HG03521 (cell line): ENCODE measurements around the gene LBX2.

Experiments used
- ATAC-seq: cut with Tn5 transposase; IDR thresholded peaks from one replicate; pipeline ENCODE4 v1.9.1; 2021; ENCODE audit warnings: mild to moderate bottlenecking, moderate library complexity; ENCODE audit not compliant: unreplicated experiment

Gene LBX2

GRCh38 chr2:74458132-74458937 is 41.1 kb downstream of the LBX2 start, which contains the start of gene WBP1:
Gene WBP1 (plus strand): TSS chr2:74458438. CDS start chr2:74458603, 165 bp downstream.
- peak; percentile 75 for ATAC-seq

DNA sequence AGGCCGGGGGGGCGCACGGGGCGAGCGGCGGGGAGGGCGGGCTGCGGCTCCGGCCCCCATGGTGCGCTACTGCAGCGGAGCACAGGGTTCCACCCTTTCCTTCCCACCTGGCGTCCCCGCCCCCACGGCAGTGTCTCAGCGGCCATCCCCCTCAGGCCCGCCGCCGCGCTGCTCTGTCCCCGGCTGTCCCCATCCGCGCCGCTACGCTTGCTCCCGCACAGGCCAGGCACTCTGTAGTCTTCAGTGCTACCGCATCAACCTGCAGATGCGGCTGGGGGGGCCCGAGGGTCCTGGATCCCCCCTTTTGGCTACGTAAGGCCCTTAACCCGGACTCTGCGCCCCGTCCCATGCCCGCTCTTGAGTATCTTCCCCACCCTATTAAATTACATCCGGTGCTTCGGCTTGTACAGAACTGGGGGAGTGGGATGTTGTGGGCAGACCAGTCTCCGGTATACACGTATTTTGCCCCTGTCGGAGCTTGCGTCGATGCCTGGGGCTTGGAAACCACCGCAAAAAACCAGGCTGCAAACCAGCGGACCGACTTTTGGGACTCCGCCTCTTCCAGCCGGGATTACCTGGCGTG is 41.8 kb downstream of the LBX2 start:
- peak; percentile 34 for ATAC-seq

GRCh38 chr2:74457129-74457548 is 42.3 kb downstream of the LBX2 start:
- ATAC-seq: no peak

DNA sequence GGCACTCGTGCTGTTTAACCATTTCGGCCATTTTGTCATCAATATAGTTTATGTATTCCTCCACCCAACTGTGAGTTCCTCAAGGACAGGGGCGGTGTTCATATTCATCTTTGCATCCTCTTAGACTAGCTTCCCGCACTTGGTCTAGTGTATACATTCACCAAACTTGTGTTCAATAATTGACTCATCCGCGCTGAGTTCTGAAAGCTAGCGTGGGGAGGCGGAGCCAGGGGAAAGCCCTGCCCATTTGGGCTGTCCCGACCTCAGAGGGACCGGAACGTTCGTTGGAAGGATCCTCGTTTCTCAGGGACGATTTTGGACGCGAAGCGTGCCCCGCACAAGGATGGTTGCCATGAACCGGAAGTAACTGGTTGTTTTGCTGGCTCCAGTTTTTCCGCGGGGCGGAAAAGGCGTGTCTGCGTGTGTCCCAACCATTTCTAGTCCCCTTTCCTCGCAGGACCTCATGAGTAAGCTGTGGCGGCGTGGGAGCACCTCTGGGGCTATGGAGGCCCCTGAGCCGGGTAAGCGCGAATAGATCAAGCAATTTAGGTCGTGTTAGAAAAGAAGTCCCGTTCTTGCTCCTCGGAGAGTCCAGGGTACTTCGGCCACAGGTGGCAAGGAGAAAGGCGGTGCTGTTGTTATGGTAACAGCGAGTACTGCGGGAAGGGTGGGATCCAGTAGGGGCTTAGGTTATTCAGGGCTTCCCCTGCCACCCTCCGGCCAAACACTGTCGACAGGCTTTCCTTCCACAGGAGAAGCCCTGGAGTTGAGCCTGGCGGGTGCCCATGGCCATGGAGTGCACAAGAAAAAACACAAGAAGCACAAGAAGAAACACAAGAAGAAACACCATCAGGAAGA is 44.5 kb downstream of the LBX2 start, which contains the start of gene INO80B:
Gene INO80B (plus strand): TSS at position 434 of the 858 bp plus-strand sequence. CDS start 30 bp downstream, at position 464.
- peak; percentile 39 for ATAC-seq

DNA sequence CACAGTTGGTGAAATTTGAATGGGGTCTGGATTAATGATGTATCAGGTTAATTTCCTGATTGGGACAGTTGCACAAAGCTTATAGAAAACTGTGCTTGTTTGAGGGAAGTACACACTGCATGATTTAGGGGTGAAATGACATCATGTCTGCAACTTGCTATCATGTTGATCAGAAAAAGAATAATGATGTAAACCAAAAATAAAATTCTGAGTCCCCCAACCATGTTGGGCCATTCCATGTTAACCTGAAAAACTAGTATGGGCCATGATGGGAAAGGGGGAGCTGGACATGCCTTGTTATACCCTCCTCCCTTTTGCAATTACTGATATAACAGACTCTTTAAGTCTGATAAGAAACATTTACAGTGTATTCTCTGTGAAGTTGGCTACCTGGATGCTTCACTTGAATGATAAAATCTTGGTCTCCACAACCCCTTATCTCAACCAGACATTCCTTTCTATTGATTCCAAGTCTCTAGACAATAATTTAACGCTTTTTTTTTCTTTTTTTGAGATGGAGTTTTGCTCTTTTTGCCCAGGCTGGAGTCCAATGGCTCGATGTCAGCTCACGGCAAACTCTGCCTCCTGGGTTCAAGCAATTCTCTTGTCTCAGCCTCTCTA is 48.7 kb downstream of the LBX2 start:
- ATAC-seq: no peak

DNA sequence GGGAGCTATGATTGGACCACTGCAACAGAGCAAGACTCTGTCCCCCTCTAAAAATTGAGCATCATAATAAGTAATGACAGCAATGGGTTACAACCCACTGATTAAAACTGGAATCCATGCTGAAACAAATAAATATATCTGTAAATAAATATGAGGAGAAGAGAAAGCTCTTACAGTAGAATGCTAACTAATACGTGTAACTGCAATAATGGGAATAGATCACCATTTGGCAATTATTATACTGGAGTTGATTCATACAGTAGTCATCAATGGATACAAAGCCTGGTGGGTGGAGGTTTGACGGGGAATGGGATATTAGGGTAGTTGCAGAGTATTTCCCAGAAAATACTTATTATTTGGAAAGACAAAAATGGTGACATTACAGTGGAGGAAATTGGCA is 50.6 kb downstream of the LBX2 start:
- no peak for ATAC-seq
